WERI-Rb-1 (cell line): ENCODE data around the gene CTU2.

Experiments
- DNase-seq: peaks from one replicate; pipeline ENCODE4 v3.0.0-alpha.2; 2020
- H3K27ac ChIP-seq: fragments of 250-450 bp; sonication (Bioruptor Pico); 2 replicates; pipeline ENCODE4 v1.5.1; 2020; ENCODE audit warnings: mild to moderate bottlenecking, moderate library complexity
- H3K27me3 ChIP-seq: fragments of 250-450 bp; sonication (Bioruptor Pico); 2 replicates; pipeline ENCODE4 v1.5.1; 2021; ENCODE audit warnings: mild to moderate bottlenecking, low read depth, moderate library complexity; ENCODE audit not compliant: insufficient read depth, severe bottlenecking
- H3K36me3 ChIP-seq: fragments of 250-450 bp; sonication (Bioruptor Pico); 2 replicates; pipeline ENCODE4 v1.5.1; 2020; ENCODE audit warnings: mild to moderate bottlenecking, moderate library complexity
- H3K4me3 ChIP-seq: 2 replicates; pipeline ENCODE4 v1.5.1; 2011; ENCODE audit warnings: low read depth, mild to moderate bottlenecking, control low read depth, low read length
- H3K9me3 ChIP-seq: fragments of 250-450 bp; sonication (Bioruptor Pico); 2 replicates; pipeline ENCODE4 v1.5.1; 2021; ENCODE audit warnings: mild to moderate bottlenecking, moderate library complexity; ENCODE audit not compliant: severe bottlenecking
- CTCF ChIP-seq: IDR thresholded peaks from 2 replicates; pipeline ENCODE4 v1.5.1; 2011; ENCODE audit warnings: low read depth, mild to moderate bottlenecking, control low read depth, inconsistent platforms, low read length

The CTU2 gene

GRCh38 chr16:88716201-88716600, 9.9 kb downstream of the CTU2 start:
- H3K36me3 ChIP-seq: no peaks in the 10 kb centered on the region; the same call in 1 of the 2 replicates
- no peaks in the 10 kb centered on the region for H3K9me3 ChIP-seq

GRCh38 chr16:88716601-88717001, 10.3 kb downstream of the CTU2 start:
- H3K27ac ChIP-seq: no peak overlapping the region
- no peaks in the 10 kb centered on the region; the same call in 1 of the 2 replicates for H3K36me3 ChIP-seq
- TF ChIP-seq CTCF: no peak
- H3K4me3 ChIP-seq: no peak overlapping the region
- no peak for DNase-seq
- H3K27me3 ChIP-seq: no peaks in the 10 kb centered on the region
- H3K9me3 ChIP-seq: no peaks in the 10 kb centered on the region

More at GRCh38 chr16:88716201-88716600, 9.9 kb downstream of the CTU2 start:
- no peak for DNase-seq
- Histone ChIP-seq H3K4me3 (no peak overlapping the region), H3K27ac (no peak overlapping the region), H3K27me3 (no peaks in the 10 kb centered on the region)
- no peak for TF ChIP-seq CTCF

GRCh38 chr16:88718178-88718577, 11.9 kb downstream of the CTU2 start:
- no peak for DNase-seq
- no peaks in the 10 kb centered on the region for H3K27me3 ChIP-seq
- no peaks in the 10 kb centered on the region for H3K9me3 ChIP-seq
- no peaks in the 10 kb centered on the region; the same call in 1 of the 2 replicates for H3K36me3 ChIP-seq
- TF ChIP-seq CTCF: no peak
- H3K27ac ChIP-seq: no peak overlapping the region
- H3K4me3 ChIP-seq: no peak overlapping the region

GRCh38 chr16:88719267-88719932, 13.1 kb downstream of the CTU2 start:
- no peak overlapping the region for H3K27ac ChIP-seq

GRCh38 chr16:88719933-88720296, 13.6 kb downstream of the CTU2 start:
- H3K4me3 ChIP-seq: no peak overlapping the region
- DNase-seq: no peak
- no peaks in the 10 kb centered on the region; the same call in 1 of the 2 replicates for H3K36me3 ChIP-seq
- no peaks in the 10 kb centered on the region for H3K9me3 ChIP-seq
- no peak for TF ChIP-seq CTCF
- no peak overlapping the region for H3K27ac ChIP-seq
- no peaks in the 10 kb centered on the region for H3K27me3 ChIP-seq

More at GRCh38 chr16:88719267-88719932, 13.1 kb downstream of the CTU2 start:
- no peak for TF ChIP-seq CTCF
- H3K27me3 ChIP-seq: no peaks in the 10 kb centered on the region
- no peaks in the 10 kb centered on the region for H3K9me3 ChIP-seq
- DNase-seq: no peak
- H3K4me3 ChIP-seq: no peak overlapping the region
- no peaks in the 10 kb centered on the region; the same call in 1 of the 2 replicates for H3K36me3 ChIP-seq
